Activated CD4-positive, alpha-beta T cell treated with anti-CD3 and anti-CD28 coated beads for 24 hours (primary cell): ENCODE data around the gene ASF1A.
A peak's percentile ranks its signal among the peaks of the same experiment; 100 is the strongest.
"Not testable (repeated sequence)": the region's sequence is repeated elsewhere in the genome, so short reads cannot be mapped to it uniquely, and the experiment has no call there.

ENCODE experiments used
- DNase-seq, 2 donors: peaks; one replicate each; pipeline ENCODE4 v3.0.0-alpha.2; 2020; ENCODE audit warnings: low read depth in 2 of 2

The ASF1A gene

GRCh38 chr6:118893807-118894424 lies at the start of gene ASF1A:
TSS of gene ASF1A (plus strand) at chr6:118894152. CDS start at chr6:118894414, 262 bp downstream.
- peak; percentile 89 to 92 for DNase-seq

- no peak for DNase-seq
These were observed 49.0 kb upstream of the ASF1A start for GRCh38 chr6:118844915-118845314.

- DNase-seq, result no peak
These were observed 40.5 kb upstream of the ASF1A start for GRCh38 chr6:118853408-118853807.

- no peak for DNase-seq
These were observed 37.7 kb upstream of the ASF1A start for GRCh38 chr6:118856301-118856700.

- no peak for DNase-seq
These were observed 34.4 kb upstream of the ASF1A start for GRCh38 chr6:118859517-118860064.

GRCh38 chr6:118860363-118860762 lies 33.6 kb upstream of the ASF1A start:
- no peak for DNase-seq

GRCh38 chr6:118860880-118861279 lies 33.1 kb upstream of the ASF1A start:
- no peak for DNase-seq

GRCh38 chr6:118862443-118862842 lies 31.5 kb upstream of the ASF1A start:
- DNase-seq, result no peak

- no peak for DNase-seq
These were observed 29.4 kb upstream of the ASF1A start for GRCh38 chr6:118864341-118865099.

GRCh38 chr6:118865100-118865391 lies 28.9 kb upstream of the ASF1A start:
- DNase-seq, result no peak

- no peak for DNase-seq
These were observed 26.8 kb upstream of the ASF1A start for GRCh38 chr6:118867181-118867580.

- DNase-seq, result not testable (repeated sequence)
These were observed 25.1 kb upstream of the ASF1A start for GRCh38 chr6:118868901-118869300.

GRCh38 chr6:118869350-118869749 lies 24.6 kb upstream of the ASF1A start:
- DNase-seq, result no peak

GRCh38 chr6:118869894-118870589 lies 23.9 kb upstream of the ASF1A start:
- no peak for DNase-seq

- no peak for DNase-seq
These were observed 22.6 kb upstream of the ASF1A start for GRCh38 chr6:118871331-118871730.

GRCh38 chr6:118872318-118872717 lies 21.6 kb upstream of the ASF1A start:
- no peak for DNase-seq

GRCh38 chr6:118872726-118873125 lies 21.2 kb upstream of the ASF1A start:
- no peak for DNase-seq

GRCh38 chr6:118873239-118873638 lies 20.7 kb upstream of the ASF1A start:
- no peak for DNase-seq

GRCh38 chr6:118875672-118876071 lies 18.3 kb upstream of the ASF1A start:
- DNase-seq, result no peak

- DNase-seq, result no peak
These were observed 17.8 kb upstream of the ASF1A start for GRCh38 chr6:118876198-118876597.

- DNase-seq, result no peak
These were observed 17.1 kb upstream of the ASF1A start for GRCh38 chr6:118876814-118877213.

- DNase-seq, result no peak
These were observed 16.1 kb upstream of the ASF1A start for GRCh38 chr6:118877806-118878205.
